Neural progenitor cell (in vitro differentiated cells): ENCODE measurements around the gene TGM4.

Experiments
- CTCF ChIP-seq: fragments of 200-600 bp; sonication (generic); IDR thresholded peaks from 2 replicates; pipeline ENCODE4 v1.5.1; 2017; ENCODE audit warnings: antibody characterized with exemption, mild to moderate bottlenecking
- EZH2 ChIP-seq: fragments of 200-600 bp; sonication (generic); IDR thresholded peaks from 2 replicates; pipeline ENCODE4 v1.6.1; 2017; ENCODE audit warnings: antibody characterized with exemption, mild to moderate bottlenecking, moderate library complexity
- EZH2phosphoT487 ChIP-seq: fragments of 200-600 bp; sonication (generic); IDR thresholded peaks from 2 replicates; pipeline ENCODE4 v1.6.1; 2017; ENCODE audit warnings: antibody characterized with exemption

- TF ChIP-seq CTCF (no peak), EZH2 (no peak), EZH2phosphoT487 (no peak)
Measured at GRCh38 chr3:44932986-44933944, 58.9 kb downstream of the TGM4 start.
